ENCODE data around the gene SCNN1G.
A peak's percentile ranks its signal among the peaks of the same experiment; 100 is the strongest.
"Not testable (repeated sequence)": the region's sequence is repeated elsewhere in the genome, so short reads cannot be mapped to it uniquely, and the experiment has no call there.

Gene SCNN1G, protein sequence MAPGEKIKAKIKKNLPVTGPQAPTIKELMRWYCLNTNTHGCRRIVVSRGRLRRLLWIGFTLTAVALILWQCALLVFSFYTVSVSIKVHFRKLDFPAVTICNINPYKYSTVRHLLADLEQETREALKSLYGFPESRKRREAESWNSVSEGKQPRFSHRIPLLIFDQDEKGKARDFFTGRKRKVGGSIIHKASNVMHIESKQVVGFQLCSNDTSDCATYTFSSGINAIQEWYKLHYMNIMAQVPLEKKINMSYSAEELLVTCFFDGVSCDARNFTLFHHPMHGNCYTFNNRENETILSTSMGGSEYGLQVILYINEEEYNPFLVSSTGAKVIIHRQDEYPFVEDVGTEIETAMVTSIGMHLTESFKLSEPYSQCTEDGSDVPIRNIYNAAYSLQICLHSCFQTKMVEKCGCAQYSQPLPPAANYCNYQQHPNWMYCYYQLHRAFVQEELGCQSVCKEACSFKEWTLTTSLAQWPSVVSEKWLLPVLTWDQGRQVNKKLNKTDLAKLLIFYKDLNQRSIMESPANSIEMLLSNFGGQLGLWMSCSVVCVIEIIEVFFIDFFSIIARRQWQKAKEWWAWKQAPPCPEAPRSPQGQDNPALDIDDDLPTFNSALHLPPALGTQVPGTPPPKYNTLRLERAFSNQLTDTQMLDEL

DNA sequence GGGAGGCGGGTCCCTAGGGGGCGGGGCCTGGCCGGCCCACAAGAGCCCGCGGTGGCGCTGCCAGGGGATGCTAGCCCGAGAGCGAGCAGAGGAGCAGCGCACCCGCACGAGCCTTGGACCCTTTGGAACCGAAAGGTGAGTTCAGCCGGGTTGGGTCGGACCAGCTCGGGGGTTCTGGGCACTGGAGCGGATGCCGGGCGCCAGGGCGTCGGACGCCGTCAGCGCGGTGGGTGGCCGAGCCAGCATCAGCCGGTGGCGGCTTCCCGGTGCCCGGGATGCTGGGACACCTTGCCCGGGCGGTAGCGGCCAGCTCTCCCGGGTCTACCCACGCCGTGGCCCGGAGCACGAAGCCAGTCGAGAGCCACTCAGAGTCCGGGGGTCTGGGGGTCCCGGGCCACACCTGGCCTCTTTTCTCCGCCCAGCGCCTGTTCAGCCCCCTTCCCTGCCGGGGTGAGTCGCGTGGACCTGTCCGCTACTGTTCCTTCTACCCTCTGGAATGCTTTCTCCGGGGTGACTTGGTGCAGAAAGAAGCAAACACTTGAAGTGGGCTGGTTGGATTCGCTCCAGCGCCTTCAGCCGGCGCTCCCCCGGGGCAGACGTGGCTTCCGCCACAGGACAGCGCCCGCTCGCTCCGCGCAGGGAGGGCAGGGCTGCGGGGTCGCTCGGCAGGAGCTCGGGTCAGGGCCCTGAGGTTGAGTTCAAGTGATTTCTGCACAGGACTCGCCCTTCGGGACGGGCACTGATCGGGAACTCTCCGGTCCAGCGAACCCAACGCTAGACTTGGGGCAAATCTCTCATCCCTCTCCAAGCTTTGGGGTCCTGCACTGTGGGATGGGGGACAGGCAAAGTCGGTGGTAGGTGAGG is at the start of gene SCNN1G:
TSS of gene SCNN1G (plus strand) at position 67 of the 864 bp plus-strand sequence. CDS start 3,527 bp downstream, outside the sequence.
- peak; percentile 12 for DNase-seq

DNA sequence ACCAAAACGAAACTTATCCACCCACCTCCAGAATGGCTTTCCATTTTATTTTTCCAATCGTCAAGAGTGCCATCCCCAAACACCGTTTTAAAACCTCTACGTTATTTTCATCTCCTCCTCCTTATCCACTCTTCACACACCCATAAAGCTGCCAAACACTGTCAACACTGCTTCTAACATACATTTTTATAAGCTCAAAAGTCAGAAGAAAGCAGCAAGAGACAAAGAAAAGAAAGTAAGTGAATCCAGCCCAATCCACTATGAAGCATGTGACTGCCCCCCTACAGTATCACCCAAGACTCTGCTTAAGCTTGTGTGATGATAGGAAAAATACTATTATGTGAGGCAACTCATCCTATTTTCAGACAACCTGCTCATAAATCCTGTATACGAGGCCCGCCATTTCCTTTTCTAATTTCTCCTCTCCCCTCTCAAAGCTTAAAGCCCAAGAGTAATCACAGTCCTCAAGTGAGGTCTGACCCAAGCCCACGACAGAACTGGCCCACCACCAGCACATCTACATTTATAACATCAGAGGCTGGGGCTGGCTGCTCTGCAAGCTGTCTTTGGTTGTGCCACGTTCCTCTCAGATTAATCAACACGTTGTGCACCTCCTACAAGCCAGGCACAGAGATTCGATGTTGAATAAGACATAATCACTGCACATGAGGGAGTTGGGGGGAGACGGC is 49.6 kb upstream of the SCNN1G start:
- DNase-seq, result no peak

DNA sequence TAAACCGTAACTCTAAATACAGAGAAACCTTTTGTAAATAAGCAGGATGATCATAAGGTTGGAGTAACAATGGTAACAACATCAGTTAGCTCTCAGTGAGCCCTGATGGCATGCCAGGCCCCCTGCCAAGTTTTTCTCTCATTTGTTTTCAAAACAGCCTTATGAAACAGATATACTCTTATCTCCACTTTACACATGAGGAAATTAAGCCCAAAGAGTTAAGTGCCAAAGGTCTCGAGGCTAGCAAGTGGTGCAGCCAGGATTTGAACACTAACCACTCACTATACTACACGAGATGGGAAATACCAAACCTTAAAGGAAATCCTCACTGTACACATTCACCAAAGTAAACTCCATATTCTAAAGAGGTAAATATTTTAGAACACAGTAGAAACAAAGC is 48.3 kb upstream of the SCNN1G start:
- DNase-seq, result no peak

DNA sequence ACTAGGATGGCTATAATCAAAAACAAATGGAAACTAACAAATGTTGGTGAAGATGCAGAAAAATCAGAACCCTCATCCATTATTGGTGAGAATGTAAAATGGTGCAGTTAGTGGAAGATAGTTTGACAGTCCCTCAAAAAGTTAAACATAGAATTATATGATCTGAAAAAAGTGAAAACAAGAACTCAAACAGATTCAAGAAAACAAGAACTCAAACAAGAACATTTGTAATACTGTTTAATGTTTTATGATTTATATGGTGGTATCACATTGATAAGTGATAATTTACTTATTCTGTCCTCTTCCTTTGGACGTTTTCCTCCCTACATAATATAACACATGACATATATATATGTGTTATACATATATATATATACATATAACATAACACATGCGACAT is 45.3 kb upstream of the SCNN1G start:
- DNase-seq, result no peak

DNA sequence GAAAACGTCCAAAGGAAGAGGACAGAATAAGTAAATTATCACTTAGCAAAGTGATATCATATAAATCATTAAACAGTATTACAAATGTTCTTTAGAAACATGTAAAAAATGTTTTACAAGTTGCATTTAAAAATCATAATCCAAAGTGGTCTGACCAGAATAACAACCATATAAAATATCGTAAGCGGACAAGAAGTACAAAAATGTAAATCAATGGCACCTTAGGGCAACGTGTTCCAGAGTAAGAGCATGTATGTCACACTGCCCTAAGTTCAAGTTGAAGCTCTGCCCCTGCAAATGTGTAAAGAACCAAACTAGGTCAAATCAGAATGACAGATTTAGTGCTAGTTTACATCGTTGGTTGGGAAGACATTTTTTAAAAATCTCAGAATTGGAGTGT is 44.7 kb upstream of the SCNN1G start:
- DNase-seq, result no peak

DNA sequence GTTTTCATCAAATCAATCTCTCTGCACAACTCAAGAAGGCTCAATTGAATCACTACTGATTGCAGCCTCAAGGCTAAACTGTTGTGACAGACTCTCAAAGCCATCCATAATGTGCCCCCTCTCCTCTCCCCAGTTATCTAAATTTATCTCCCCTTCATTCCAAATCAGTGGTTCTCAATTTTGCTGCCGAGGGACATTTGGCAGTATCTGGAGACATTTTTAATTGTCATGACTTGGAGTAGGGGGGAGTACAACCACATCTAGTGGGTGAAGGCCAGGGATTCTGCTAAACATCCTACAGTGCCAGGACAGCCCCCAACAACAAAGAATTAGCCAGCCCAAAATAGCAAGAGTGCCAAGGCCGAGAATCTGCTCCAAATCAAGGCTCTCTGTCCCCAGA is 42.4 kb upstream of the SCNN1G start:
- no peak for DNase-seq

DNA sequence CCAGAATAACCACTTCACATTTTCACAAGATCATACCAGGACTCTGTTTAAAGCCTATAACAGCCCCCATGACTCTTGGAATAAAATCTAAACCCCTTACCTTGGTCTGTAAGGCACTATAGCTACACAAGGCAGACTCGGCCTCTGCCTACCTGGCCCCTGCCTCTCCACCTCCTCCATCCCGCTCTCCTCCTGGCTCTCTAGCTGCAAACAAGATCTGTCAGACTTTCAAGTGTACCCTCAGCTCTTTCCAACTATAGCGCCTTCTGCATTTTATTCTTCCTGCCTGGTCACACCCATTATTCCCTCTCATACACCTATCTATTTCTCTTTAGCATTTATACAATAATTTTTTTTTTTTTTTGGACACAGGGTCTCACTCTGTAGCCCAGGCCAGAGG is 41.5 kb upstream of the SCNN1G start:
- DNase-seq, result no peak

DNA sequence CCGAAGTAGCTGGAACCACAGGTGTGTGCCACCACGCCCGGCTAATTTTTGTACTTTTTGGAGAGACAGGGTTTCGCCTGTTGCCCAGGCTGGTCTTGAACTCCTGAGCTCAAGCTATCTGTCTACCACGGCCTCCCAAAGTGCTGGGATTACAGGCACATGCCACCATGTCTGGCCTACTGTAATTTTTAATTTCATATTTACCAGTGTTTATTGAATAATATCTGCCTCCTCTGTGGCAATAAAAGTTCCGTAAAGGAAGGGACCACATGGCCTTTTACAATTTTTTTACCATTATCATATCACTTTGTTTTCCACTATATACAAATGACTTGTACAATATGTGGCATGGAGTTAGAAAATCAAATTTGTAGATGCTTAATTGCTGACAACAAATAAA is 41.0 kb upstream of the SCNN1G start:
- no peak for DNase-seq

DNA sequence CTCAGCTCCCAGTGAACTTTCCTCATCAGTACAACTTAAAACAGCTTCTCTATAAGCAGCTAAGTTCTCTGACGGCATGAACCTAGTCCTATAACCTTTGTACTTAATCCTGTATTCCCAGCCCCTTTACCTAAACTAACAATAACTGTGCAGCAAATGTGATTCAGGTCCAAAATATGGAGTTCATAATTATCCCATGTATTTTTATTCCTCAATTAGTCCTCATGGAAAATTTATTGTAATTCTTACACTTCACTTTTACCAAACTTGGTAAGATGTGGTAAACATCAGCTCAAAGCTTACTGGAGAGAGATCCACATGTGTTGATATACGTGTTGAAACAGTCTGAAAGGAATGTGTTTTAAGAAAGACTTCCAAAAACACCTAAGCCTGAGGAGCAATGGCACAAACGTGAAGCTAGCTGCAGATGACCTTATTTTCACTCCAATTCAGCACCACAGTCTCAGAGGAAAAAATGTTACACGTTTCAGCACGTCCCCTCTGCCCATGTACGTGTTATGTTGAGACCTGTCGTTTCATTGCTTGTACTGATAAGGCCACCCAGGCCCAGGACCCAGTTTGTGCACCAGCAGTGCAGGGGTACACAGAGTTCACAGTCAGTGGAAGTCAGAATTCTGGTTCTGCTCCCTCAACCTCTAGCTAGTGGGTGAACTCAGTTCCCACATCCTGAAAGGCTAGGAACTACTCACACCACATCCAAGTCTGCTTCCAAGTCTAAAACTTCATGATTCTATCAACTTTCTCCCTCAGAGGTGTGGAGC is 40.4 kb upstream of the SCNN1G start:
- no peak for DNase-seq

DNA sequence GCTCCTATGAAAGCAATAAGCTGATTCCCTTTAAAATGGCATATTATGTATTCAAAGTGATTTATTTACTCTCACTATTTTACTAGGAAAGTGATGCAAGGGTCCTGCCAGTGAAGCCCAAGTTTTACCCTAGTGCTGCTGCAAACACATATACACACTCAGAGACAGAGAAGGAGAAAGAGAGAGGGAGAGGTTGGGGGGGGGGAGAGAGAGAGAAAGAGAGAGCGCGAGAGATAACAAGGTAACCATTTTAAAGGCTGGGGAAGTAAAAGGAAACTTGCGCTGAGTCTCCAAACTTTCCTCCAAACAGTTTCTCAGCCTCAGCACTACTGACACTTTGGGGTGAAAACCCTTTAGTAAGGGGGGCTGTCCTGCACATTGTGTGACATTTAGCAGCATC is 39.2 kb upstream of the SCNN1G start:
- no peak for DNase-seq

DNA sequence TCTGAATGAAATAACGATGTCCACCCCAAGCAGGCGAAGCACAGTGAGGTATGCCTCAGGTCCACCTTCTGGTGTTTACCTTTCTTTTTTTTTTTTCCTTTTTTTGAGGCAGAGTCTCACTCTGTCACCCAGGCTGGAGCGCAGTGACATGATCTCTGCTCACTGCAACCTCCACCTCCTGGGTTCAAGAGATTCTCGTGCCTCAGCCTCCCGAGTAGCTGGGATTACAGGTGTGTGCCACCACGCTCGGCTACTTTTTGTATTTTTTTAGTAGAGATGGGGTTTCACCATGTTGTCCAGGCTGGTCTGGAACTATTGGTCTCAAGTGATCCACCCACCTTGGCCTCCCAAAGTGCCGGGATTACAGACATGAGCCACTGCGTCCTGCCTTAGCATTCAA is 38.2 kb upstream of the SCNN1G start:
- DNase-seq, result not testable (repeated sequence)

DNA sequence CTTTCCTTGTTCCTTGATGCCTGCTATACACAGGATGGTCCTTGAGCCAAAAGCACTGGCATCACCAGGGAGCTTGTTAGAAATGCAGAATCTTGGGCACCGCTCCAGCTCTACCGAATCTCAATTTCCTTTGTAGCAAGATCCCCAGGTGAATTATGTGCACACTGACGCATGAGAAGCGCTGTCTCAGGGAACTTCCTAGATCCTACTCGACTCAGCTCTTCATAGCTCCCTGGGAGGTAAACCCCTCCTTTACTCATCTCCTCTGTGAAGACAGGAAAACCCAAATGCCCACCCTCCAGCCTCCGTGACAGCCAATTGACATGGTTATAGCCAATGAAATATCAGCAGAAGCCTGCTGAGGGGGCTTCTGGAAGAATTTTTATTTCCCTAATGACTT is 37.4 kb upstream of the SCNN1G start:
- DNase-seq, result no peak

DNA sequence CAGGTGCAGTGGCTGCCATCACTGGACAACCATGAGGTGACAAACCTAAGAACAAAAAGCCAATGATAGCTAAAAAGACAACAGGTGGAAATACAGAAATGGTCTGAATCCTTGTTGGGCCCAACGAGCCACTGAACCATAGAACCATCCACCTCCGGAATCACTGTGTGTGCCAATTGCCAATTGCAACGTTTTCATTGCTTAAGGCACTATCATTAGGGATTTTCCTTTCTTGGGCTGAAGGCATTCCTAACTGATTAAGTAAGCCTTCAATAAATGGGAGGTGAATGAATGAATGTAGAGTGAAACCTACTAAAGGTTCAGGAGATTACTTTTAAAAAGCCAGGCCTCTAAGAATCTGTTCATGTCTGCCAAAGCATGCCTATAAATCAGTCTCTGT is 36.9 kb upstream of the SCNN1G start:
- no peak for DNase-seq

DNA sequence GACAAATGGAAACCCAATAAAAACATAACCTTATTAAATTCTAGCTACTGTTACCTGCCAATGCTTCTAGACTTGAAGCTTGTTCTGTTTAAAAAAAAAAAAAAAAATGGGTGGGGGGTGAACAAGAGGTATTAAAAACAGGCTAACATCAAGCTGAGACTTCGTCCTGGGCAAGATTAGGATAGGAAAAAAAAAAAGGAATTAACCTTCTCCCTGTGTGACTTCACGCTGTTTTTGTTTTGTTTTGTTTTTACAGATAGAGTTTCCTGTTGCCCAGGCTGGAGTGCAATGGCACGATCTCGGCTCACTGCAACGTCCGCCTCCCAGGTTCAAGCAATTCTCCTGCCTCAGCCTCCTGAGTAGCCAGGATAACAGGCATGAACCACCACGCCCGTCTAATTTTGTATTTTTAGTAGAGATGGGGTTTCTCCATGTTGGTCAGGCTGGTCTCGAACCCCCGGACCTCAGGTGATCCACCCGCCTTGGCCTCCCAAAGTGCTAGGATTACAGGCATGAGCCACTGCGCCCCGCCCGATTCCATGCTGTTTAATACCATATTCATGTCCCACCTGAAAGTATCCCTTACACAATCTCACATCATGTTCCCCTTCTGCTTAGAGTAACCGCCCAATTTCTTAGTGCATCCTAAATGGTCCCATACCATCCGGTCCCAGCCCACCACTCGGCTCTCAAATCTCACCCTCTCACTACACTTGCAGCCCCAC is 35.5 kb upstream of the SCNN1G start:
- no peak for DNase-seq

DNA sequence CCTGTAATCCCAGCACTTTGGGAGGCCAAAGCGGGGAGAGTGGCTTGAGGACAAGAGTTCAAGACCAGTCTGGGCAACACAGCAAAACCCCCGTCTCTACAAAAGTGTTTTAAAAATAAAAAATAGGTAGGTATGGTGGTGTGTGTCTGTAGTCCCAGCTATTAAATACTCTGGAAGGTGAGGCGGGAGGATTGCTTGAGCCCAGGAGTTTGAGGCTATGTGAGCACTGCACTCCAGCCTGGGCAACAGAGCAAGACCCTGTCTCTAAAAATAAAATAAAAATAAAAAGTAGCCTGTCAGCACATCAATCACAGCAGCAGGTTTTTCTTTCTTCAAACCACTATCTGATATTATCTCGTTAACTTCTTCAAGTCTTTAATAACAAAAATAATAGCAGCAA is 34.9 kb upstream of the SCNN1G start:
- DNase-seq, result no peak

DNA sequence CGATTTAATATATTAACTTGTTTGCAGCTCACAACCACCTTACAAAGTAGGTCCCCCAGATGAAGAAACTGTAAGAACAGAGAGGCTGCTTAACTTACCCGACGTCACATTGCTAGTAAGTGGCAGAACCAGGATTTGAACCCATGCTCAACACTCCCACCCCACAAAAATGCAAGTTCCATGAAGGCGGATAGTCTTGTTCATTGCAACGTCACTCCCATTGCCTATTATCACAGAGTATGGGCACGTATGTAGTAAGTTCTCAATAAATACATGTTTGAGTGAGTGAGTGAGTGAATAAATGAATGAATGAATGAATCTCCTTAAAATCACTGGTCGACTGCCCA is 34.4 kb upstream of the SCNN1G start:
- DNase-seq, result no peak

DNA sequence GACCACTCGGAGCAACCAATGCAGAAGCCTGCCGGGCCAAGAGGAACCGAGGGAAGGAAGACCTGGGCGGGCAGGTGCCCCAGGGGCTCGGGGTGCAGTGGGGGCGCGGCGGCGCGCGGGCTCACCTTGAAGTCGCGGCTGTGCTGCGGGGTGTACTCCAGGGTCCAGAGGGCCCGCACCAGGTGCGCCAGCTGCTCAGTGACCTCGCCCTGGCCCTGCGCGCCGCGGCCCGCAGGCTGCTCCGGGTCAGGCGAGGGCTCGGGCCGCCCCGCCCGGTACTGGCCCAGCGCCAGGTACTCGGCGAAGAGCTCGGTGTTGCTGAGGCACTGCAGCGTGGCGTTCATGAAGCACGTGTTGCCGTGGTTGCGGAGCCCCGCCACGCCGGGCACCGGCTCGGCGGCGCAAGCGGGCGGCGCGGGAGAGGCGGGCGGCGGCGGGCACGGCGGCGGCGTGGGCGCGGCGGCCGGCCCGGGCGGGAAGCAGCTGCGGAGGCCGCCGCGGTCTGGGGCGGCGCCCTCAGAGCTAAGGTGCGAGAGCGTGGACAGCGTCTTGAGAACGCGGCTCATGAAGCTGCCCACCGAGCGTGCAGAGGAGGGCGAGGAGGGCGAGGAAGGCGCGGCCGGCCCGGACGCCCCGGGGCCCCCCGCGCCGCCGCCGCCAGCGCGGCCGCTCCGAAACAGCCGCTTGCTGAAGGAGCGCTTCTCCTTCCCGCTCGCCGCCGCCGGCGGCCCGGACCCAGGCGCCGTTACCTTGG is 33.9 kb upstream of the SCNN1G start:
- DNase-seq, result no peak

DNA sequence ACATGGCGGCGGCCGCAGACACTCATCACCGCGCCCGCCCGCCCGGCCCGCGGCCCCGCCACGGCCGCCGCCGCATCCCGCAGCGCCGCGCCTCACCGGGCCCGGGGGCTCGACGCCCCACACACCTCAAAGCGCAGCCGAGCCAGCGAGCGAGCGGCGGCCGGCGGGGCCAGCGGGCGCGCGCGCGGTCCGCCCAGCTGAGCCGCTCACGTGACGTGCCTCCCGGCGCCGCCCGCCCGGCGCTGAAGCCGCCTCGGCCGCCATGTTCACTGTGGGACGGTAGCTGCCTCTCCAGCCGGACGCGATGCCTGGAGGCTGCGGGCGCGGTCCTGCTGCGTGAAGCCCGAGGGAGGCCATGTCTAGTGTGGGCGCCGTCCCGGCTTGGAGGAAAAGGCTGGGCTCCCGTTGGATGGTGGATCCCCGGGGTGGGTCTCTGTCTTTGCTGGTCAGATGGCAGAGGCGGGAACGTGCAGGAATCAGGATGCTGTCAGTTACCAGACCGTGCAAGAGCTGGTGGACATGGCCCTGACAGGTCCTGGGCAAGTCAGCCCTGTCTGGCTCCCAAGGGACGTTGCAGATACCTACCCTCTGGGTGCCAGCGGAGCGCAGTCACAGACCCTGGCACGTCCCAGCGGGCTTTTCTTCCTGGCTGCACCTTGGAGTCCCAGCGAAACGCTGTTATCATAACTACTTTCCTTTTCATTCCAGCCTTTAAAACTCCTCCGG is 33.1 kb upstream of the SCNN1G start, which contains the start of gene USP31:
TSS of gene USP31 (minus strand) at position 186 of the 726 bp plus-strand sequence. CDS start at position 4, 182 bp downstream.
- DNase-seq, result peak; percentile 86

DNA sequence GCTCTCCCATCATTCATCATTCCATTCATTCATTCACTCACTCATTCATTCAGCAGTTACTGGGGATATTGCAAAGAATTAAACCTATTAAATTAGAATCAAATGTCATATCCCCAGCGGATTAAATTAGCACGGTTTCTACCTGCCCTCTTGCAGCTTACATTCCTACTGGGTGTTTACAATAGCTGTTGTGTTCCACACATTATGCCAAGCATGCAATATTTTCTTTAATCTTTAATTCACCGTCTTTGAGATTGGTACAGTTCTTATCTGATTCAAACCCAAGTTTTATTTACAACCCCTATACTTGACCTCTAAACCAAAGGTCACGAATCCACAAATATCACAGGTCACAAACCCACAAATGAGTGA is 32.6 kb upstream of the SCNN1G start:
- no peak for DNase-seq

All from NCI-H187 treated with DMSO at 0.1 percent for 48 hours (cell line).